Right lobe of liver (tissue), 4 donors: Measurements from ENCODE around the gene SPIRE1.

Experiments used
- POLR2A ChIP-seq: fragments of 450-650 bp; IDR thresholded peaks from one replicate; pipeline ENCODE4 v1.6.1; 2017; ENCODE audit warnings: antibody characterized with exemption, mild to moderate bottlenecking
- TF ChIP-seq, protein P1 (sequence below), 4 donors: fragments of 200-600 bp in 3 of 4; fragments of 450-650 bp in 1 of 4; IDR thresholded peaks; one replicate each; pipeline versions ENCODE4 v1.5.1 to v1.8.0; 2016 to 2022; ENCODE audit warnings: antibody characterized with exemption in 4 of 4, mild to moderate bottlenecking in 2 of 4
- donor health status: DM: no; HTN: no; CAD: no.
- donor health status: DM: no; HTN: no; CAD: no.
- donor health status: DM: no; HTN: yes; CAD: no.

- TF ChIP-seq, protein P1, sequence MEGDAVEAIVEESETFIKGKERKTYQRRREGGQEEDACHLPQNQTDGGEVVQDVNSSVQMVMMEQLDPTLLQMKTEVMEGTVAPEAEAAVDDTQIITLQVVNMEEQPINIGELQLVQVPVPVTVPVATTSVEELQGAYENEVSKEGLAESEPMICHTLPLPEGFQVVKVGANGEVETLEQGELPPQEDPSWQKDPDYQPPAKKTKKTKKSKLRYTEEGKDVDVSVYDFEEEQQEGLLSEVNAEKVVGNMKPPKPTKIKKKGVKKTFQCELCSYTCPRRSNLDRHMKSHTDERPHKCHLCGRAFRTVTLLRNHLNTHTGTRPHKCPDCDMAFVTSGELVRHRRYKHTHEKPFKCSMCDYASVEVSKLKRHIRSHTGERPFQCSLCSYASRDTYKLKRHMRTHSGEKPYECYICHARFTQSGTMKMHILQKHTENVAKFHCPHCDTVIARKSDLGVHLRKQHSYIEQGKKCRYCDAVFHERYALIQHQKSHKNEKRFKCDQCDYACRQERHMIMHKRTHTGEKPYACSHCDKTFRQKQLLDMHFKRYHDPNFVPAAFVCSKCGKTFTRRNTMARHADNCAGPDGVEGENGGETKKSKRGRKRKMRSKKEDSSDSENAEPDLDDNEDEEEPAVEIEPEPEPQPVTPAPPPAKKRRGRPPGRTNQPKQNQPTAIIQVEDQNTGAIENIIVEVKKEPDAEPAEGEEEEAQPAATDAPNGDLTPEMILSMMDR (IDR thresholded peaks at IDR 0.05): no peak
- TF ChIP-seq POLR2A: no peak
Measured at GRCh38 chr18:12518832-12519531, 138.9 kb downstream of the SPIRE1 start.
